GM23338 (cell line): Measurements from ENCODE around the gene SACM1L.

Source experiments
- EZH2 ChIP-seq: fragments of 200-600 bp; sonication (generic); IDR thresholded peaks from one replicate; pipeline ENCODE4 v1.8.0; 2017; ENCODE audit warnings: antibody characterized with exemption, mild to moderate bottlenecking, low read depth; ENCODE audit not compliant: unreplicated experiment
- EZH2phosphoT487 ChIP-seq: fragments of 200-600 bp; sonication (generic); IDR thresholded peaks from one replicate; pipeline ENCODE4 v1.8.1; 2018; ENCODE audit warnings: antibody characterized with exemption; ENCODE audit not compliant: unreplicated experiment
- POLR2AphosphoS5 ChIP-seq: IDR thresholded peaks from 2 replicates; pipeline ENCODE4 v1.6.1; 2016; ENCODE audit warnings: antibody characterized with exemption, low read depth
- ZNF114 ChIP-seq: fragments of 250-450 bp; sonication (Bioruptor Pico); IDR thresholded peaks from 2 replicates; pipeline ENCODE4 v1.5.0; 2020; ENCODE audit warnings: mild to moderate bottlenecking, moderate library complexity
- ZNF331 ChIP-seq: fragments of 250-450 bp; sonication (Bioruptor Pico); IDR thresholded peaks from 2 replicates; pipeline ENCODE4 v1.5.0; 2020; ENCODE audit warnings: low read depth, mild to moderate bottlenecking, moderate library complexity
- TF ChIP-seq, protein P1 (sequence below), 2 experiments: fragments of 200-600 bp in 1 of 2; sonication (generic) in 1 of 2; conservative IDR thresholded peaks; 2 replicates each; pipeline versions ENCODE4 v1.5.1 to v1.6.1; 2016 to 2017; ENCODE audit warnings: antibody characterized with exemption in 2 of 2, low read depth in 2 of 2, mild to moderate bottlenecking in 2 of 2, moderate library complexity in 1 of 2
- TF ChIP-seq, protein P2 (sequence below): IDR thresholded peaks from one replicate; pipeline ENCODE4 v1.6.1; 2018; ENCODE audit warnings: antibody characterized with exemption; ENCODE audit not compliant: unreplicated experiment

DNA sequence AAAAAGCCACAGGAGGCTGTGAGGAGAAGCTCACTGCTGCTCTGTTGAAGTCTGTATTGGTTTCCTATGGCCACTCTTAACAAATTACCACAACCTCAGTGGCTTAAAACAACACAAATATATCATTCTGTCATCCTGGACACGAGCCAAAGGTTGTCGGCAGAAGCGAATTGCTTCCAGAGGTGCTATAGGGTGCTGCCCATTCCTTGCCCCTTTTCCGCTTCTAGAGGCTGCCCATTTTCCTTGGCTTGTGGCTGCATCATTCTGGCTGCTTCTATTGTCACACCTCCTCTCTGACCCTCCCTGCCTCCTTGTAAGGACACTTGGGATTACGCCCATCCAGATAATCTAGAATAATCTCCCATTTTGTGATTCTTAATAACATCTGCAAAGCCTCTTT lies 6.4 kb upstream of the SACM1L start:
- TF ChIP-seq, protein P1, sequence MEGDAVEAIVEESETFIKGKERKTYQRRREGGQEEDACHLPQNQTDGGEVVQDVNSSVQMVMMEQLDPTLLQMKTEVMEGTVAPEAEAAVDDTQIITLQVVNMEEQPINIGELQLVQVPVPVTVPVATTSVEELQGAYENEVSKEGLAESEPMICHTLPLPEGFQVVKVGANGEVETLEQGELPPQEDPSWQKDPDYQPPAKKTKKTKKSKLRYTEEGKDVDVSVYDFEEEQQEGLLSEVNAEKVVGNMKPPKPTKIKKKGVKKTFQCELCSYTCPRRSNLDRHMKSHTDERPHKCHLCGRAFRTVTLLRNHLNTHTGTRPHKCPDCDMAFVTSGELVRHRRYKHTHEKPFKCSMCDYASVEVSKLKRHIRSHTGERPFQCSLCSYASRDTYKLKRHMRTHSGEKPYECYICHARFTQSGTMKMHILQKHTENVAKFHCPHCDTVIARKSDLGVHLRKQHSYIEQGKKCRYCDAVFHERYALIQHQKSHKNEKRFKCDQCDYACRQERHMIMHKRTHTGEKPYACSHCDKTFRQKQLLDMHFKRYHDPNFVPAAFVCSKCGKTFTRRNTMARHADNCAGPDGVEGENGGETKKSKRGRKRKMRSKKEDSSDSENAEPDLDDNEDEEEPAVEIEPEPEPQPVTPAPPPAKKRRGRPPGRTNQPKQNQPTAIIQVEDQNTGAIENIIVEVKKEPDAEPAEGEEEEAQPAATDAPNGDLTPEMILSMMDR (conservative IDR thresholded peaks at IDR 0.05; ENCODE audit: low read depth in 2 of 2) = no peak
- no peak for TF ChIP-seq EZH2phosphoT487
- TF ChIP-seq, protein P2, sequence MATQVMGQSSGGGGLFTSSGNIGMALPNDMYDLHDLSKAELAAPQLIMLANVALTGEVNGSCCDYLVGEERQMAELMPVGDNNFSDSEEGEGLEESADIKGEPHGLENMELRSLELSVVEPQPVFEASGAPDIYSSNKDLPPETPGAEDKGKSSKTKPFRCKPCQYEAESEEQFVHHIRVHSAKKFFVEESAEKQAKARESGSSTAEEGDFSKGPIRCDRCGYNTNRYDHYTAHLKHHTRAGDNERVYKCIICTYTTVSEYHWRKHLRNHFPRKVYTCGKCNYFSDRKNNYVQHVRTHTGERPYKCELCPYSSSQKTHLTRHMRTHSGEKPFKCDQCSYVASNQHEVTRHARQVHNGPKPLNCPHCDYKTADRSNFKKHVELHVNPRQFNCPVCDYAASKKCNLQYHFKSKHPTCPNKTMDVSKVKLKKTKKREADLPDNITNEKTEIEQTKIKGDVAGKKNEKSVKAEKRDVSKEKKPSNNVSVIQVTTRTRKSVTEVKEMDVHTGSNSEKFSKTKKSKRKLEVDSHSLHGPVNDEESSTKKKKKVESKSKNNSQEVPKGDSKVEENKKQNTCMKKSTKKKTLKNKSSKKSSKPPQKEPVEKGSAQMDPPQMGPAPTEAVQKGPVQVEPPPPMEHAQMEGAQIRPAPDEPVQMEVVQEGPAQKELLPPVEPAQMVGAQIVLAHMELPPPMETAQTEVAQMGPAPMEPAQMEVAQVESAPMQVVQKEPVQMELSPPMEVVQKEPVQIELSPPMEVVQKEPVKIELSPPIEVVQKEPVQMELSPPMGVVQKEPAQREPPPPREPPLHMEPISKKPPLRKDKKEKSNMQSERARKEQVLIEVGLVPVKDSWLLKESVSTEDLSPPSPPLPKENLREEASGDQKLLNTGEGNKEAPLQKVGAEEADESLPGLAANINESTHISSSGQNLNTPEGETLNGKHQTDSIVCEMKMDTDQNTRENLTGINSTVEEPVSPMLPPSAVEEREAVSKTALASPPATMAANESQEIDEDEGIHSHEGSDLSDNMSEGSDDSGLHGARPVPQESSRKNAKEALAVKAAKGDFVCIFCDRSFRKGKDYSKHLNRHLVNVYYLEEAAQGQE = no peak
- no peak for TF ChIP-seq POLR2AphosphoS5
- TF ChIP-seq EZH2 = no peak
- TF ChIP-seq ZNF331 = no peak
- no peak for TF ChIP-seq ZNF114 (CRISPR knock-in tag)
